CD4-positive, alpha-beta T cell treated with Interleukin-15 for 4 hours (primary cell): ENCODE results near the gene MN1.

Experiments
- DNase-seq: peaks from one replicate; pipeline ENCODE4 v3.0.0-alpha.2; 2020; ENCODE audit warnings: low spot score

Gene MN1

DNA sequence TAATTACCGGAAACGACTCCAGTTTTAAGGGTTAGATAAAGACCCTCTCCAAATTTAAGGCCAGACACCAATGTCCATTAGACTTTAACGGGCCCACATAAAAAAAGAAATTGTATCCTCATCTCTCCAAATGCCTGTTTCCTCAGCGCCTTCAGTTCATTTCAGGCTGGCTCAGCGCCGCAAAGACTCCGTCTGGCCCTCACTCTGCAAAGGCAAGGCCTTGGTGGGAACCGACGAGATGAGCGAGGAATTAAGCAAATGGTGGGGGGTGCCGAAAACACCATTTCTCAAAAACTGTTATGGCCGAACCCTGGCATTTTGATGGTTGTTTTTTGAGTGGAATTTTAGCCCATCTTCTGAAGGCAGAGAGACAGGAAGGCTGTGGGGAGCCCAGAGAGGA lies 15.7 kb downstream of the MN1 start:
- DNase-seq: no peak

DNA sequence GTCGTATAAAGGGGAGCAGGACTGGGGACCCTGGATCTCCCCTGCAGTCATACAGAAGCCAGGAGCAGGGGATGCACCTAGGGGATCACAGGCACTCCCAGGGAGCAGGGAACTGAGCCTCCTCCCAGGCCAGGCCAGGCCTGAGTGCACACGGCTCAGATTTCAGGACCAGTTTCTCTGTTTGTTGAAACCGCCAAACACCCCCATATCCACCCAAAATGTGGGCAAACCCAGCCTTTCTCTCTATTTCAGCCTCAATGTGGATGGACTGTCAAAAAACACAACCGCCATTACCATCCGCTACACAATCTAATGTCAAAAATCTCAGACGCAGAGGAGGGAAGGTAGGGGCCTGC lies 17.5 kb downstream of the MN1 start:
- DNase-seq: no peak

- no peak for DNase-seq
These were observed 18.0 kb downstream of the MN1 start for GRCh38 chr22:27783436-27784119.

DNA sequence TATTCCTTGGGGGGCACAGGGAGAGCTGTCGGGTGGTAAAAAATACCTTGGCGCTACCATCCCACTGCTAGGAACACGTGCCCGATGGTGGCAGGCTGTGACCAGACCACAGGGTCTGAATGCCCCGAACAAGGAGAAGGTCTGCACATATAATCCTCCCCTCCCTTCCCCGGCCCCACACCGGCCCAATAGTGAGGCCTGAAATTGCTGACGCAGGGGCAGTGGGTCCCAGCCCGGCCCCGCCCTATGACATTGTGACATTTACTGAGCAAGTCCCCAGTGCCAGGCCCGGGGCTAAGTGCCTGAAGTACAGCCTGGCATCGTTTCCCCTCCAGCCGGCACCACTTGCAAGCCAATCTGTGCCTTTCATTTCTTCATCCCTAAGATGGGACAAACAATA lies 19.5 kb downstream of the MN1 start:
- DNase-seq: no peak

DNA sequence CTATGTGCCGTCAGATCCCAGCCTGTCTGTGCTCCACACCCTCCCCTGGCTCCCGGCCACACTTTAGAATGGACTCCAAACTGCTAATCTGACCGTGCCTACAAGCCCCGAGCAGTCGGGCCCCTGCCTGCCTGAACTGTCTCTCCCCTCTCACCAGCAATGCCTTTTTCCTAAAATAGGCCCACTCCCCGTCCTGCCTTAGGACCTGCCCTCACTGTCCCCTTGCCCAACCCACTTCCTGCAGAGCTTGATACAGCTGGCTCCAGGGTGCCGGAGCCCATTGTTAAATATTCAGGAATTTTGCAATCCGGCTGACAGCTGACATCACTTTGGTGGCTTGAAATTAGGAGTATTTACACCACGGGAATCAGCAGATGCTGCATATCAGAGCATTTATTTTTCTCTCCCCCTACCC lies 21.4 kb downstream of the MN1 start:
- DNase-seq: no peak

- no peak for DNase-seq
These were observed 21.9 kb downstream of the MN1 start for GRCh38 chr22:27779643-27780042.

DNA sequence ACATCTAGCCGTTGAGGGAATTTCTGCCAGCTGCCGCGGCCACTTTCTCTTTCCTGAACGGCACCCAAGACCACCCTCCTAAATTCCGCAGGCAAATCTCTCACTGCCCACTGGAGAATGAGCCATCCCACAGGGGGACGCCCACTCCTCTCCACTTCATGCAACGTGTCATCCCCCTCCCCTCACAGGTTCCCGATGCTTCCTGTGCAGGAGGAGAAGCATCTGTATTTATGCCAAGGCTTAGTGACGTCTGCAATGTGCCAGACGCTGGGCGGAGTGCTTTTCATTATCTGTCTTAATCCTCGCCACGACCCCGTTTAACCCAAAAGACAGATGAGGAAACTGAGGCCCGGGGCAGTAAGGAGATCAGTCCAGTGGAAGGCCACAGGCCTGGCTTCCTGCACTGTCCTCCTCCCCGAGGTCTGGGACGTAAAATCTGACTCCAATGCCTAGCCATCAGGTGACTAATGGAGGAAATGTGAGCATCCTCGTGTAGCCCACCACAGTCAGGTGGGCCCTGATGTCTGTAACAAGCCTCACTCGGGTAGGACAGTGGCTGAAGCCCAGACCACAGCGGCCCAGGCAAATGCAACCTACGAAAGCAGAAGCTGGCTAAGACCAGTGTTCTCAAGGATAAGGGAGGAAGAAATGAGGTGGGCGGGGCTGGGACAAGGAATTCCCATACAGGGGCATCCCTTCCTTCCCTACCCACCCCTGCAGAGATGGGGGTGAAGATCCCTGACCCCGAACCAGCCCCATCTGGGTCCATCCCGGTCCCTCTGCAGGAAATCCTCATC lies 23.1 kb downstream of the MN1 start:
- no peak for DNase-seq

DNA sequence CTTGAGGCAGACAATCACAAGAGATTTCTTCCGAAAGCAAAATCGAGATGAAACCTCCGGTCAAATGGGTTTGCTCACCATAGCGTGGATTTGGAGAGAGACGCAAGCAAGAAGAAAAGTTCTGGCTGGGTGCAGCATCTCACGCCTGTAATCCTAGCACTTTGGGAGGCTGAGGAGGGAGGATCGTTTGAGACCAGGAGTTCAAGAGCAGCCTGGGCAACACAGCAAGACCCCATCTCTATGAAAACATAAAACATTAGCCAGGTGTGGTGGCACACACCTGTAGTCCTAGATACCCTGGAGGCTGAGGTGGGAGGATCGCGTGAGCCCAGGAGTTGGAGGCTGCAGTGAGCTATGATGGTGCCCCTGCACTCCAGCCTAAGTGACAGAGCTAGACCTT lies 24.4 kb downstream of the MN1 start:
- DNase-seq: no peak

GRCh38 chr22:27776650-27776958 lies 25.0 kb downstream of the MN1 start:
- DNase-seq: no peak

GRCh38 chr22:27775758-27776649 lies 25.6 kb downstream of the MN1 start:
- no peak for DNase-seq

DNA sequence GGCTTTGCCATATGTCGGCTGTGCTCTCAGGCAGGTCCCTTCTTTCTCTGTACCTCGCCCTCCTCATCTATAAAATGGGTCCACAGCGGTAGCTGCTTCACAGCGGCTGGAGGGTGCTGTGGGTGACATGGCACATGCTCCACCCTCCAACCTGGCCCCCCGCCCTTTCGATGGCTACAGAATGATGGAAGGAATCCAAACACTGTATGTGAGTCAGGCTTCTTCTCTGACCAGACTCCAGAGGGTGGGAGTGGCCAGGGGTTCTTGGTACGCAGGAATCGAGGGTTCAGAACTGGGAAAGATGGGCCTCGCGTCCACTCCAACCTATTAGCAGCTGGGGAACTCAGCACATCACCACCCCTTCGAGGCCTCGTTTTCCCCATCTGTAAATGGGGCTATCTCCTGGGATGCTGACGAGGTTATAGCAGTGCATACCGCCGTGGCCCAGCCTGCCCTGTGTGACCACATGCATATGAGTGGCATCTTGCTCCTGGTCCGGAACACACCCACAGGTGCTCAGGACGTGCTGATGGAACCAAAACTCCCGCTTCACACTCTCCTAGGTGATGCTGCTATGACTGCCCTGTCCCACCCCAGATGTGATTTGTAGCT lies 26.4 kb downstream of the MN1 start:
- no peak for DNase-seq

DNA sequence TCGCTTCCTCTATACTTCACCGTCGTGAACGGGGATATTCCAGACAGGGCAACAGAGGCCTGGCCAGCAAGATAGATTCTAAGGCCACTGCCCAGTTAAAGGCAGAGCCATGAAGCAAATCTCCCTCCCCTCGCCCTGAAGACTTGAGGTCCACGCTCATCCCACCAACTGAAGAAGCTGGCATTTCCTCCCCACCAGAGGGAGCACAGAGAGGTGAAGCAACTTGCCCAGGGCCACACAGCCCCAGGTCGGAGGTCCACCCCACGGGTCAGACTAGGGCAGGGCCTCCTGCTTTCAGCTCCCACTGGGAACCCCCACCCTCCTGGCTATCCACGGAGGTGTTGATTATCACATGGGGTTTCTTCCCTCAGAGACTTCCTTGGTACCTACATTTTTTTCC lies 27.4 kb downstream of the MN1 start:
- DNase-seq: no peak

DNA sequence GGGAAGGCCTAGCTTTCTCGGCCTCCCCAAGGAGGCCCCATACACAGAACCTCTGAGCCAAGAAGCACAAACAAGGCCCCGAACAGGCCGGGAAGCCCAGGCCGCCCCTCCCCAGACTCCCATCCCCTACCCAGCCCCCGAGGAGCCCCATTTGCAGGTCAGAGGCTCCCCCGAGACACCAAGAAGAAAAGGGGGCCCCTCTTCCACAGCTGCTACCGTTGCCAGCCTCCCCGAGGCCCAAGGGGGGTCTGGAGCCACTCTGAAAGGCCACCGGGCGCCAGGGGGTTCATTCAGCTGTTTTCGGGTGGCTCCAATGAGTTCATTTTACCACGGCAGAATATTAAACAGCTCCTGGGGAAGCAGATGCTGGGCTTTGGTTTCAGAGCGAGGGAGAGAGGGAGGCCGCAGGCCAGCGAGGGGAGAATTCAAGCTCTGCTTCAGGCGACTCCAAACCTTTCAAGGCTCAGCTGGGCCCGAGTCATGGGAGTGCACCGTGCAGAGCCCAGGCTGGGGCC lies 28.5 kb downstream of the MN1 start:
- no peak for DNase-seq

DNA sequence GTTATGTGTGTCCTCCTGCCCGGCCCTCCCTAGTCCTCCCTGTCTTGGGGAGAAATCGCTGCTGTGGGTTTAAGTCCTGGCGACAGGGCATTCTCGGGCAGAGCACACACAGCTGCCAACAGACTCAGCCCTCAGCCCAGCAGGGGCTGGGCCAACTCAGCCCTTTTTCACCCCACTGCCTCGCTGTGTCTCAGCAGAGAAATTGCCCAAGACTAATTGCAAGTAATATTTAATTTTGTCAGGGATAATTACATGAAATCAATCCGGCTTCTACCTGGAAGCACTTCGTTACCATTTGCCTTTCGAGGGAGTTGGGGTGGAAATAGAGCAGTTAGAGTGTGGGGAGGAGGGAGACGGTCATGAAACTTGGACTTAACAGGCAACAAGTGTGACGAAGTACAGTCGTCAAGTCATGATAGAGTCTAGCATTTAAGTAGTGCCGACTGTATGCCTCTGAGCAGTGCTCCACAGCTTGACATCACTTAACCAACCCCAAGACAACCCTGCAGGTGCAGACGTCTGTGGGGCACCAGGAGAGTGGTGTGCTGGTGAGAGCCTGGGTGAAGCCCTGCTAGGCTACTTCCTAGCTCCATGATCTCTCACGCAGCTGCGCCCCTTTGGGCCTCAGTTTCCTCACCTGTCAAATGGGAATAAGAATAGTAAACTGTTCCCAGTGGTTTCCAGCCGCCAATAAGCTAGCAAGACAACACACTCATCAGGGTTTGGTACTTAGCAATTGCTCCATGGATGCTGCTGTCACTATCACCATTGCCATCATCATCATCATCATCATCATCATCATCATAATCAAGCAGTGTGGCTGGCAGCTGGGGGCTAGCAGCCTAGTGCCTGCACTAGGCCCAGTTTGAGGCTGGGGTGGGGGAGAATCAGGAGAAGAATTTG lies 29.2 kb downstream of the MN1 start:
- DNase-seq: no peak

- DNase-seq: no peak
These were observed 29.9 kb downstream of the MN1 start for GRCh38 chr22:27771637-27772036.

- DNase-seq: no peak
These were observed 32.5 kb downstream of the MN1 start for GRCh38 chr22:27769012-27769411.

DNA sequence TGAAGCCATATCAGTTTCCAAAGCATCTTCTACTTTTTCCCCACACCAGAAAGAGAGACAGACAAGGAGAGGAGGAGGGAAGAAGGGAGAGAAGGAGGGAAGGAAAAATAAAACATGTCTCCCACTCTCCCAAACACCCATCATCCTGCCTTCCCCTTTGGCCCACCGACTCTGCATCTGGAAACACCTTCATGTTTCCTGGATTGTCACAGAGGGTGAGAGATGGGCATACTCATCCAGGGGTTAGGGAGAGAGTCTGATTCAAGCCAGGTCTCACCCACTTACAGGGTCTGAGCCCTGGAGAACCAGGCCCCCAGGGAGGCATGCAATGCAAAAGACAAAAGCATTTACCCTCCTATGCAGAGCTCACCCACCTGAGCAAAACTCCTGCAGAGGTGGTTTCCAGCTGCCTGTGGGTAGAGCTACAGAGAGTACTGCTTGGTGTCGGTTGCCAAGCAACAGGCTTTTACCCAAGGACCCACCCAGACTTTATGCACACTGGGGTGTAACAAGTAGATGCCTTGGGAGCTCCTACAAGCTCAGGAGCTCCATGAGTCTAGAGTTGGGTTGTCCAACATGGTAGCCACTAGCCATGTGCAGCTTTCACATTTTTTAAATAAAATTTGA lies 33.4 kb downstream of the MN1 start:
- no peak for DNase-seq

GRCh38 chr22:27766679-27767078 lies 34.9 kb downstream of the MN1 start:
- no peak for DNase-seq

GRCh38 chr22:27765706-27766291 lies 35.8 kb downstream of the MN1 start:
- no peak for DNase-seq

DNA sequence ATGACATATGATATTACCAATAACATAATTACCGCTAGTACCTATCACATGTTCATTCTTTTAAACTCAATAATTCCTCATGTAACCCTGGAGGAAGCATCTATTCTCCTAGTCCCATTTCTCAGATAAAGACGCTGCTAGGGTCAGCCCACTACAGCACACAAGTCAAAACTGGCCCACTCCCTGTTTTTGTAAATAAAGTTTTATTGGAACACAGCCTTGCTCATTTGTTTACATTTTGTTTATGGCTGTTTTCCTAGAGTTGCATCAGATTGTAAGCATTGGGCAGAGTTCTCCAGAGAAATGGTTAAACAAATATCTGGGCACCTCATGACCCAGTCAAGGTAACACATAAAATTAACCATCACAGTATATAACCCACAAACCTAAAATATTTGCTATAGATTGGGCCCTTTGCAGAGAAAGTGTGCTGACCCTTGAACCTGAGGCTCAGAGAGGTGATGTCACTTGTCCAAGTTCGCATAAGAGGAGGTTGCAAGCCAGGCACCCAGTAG lies 36.8 kb downstream of the MN1 start:
- no peak for DNase-seq
